Lower leg skin (tissue), 3 donors: ENCODE data around the gene NOP10.
"Not testable (repeated sequence)": the region's sequence is repeated elsewhere in the genome, so short reads cannot be mapped to it uniquely, and the experiment has no call there.

ENCODE experiments used
- CTCF ChIP-seq, 3 donors: fragments of 450-650 bp; IDR thresholded peaks; one replicate each; pipeline ENCODE4 v1.5.1; 2016; ENCODE audit warnings: antibody characterized with exemption in 3 of 3, mild to moderate bottlenecking in 3 of 3, moderate library complexity in 2 of 3
- POLR2A ChIP-seq, 2 donors: fragments of 450-650 bp; IDR thresholded peaks; one replicate each; pipeline ENCODE4 v1.6.1; 2016 to 2017; ENCODE audit warnings: antibody characterized with exemption in 2 of 2, mild to moderate bottlenecking in 1 of 2, moderate library complexity in 1 of 2

- not testable (repeated sequence) for TF ChIP-seq CTCF, POLR2A (IDR thresholded peaks at IDR 0.05)
These were observed 39.0 kb upstream of the NOP10 start for GRCh38 chr15:34381829-34382521.
